GM12801 (cell line): ENCODE results near the gene ARHGEF37.

Experiments used
- CTCF ChIP-seq: IDR thresholded peaks from one replicate; pipeline ENCODE4 v1.5.1; 2011; ENCODE audit warnings: control low read depth; ENCODE audit not compliant: insufficient read length; ENCODE audit errors: extremely low read depth

ARHGEF37 gene

GRCh38 chr5:149544028-149544420, 37.3 kb upstream of the ARHGEF37 start:
- no peak for TF ChIP-seq CTCF

- TF ChIP-seq CTCF: no peak
These were observed 36.0 kb upstream of the ARHGEF37 start for GRCh38 chr5:149545327-149545726.

GRCh38 chr5:149546974-149547373, 34.3 kb upstream of the ARHGEF37 start:
- TF ChIP-seq CTCF: no peak

GRCh38 chr5:149549461-149550267, 31.6 kb upstream of the ARHGEF37 start:
- TF ChIP-seq CTCF: no peak

- no peak for TF ChIP-seq CTCF
These were observed 31.1 kb upstream of the ARHGEF37 start for GRCh38 chr5:149550268-149550583.

GRCh38 chr5:149550594-149551226, 30.6 kb upstream of the ARHGEF37 start:
- no peak for TF ChIP-seq CTCF

- TF ChIP-seq CTCF: no peak
These were observed 29.9 kb upstream of the ARHGEF37 start, which contains the start of gene CSNK1A1 for GRCh38 chr5:149551227-149552037. TSS of gene CSNK1A1 (minus strand) at chr5:149551439. CDS start at chr5:149550964, 475 bp downstream.
